ENCODE data around the gene AURKAIP1.

AURKAIP1 gene

DNA sequence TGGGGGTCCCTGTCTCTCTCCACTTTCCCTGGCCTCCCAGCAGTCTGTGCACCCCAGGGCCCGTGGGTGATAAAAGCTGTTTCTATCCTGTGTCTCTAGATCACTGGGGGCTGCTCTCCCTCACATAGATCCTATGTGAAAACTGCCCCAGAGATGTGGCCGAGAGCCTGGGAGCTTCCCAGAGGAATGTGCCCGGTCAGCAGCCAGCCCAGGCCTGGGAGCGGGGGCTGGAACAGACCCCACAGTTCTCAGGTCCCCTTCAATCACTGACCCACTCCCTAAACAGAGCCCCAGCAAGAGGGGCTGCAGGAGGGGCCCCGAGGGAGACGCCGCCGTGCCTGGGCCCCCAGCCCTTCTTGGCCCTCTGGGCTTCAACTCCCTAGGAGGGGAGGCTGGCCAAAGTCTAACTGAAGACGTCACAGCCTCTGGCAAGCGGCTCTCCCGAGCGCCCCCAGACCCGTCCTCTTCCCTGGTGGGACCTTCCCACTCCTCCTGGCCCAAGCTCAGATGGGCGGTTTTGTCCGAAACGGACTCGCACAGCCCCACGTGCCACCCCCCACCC lies 17.1 kb downstream of the AURKAIP1 start:
- Mint-ChIP-seq H3K4me3 (no peak overlapping the region), H3K4me1 (peaks cover 10 to 38% of the 10 kb centered on the region in 2 donors), H3K27ac (no peak overlapping the region), H3K9me3 (no peaks in the 10 kb centered on the region), H3K36me3 (no peaks in the 10 kb centered on the region), H3K27me3 (peaks cover 52 to 72% of the 10 kb centered on the region in 2 donors)
- ATAC-seq (replicated peaks): no peak
- DNase-seq: no peak

DNA sequence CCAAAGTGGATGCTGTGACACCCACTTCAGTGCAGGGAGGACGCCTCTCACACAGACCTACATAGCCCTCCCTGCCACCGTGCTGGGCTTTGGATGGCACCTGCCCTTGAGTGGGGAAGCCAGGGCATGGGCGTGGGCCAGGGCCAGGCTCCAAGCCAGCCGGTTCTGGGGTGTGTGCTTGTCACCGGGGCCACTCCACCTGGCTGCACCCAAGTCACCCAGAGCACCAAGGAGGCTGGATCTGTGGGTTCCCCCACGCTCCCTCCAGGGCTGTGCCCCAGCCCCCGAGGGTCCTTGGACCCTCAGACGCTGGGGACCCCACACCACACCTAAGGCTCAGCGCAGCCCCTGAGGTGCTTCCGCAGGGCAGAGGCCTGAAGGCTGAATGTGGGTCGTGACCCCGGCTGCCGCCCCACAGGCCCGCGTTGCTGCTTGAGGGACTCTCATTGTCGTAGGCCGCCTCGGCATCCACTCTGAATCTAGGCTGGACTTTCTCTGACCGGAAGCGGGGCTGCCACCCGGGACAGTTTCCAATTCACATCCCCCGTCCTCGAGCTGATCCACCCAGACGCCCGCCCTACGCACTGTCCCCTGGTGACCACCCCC lies 18.1 kb downstream of the AURKAIP1 start:
- Mint-ChIP-seq H3K36me3 (peaks cover 1 to 5% of the 10 kb centered on the region in 2 donors), H3K27me3 (peaks cover 57 to 77% of the 10 kb centered on the region in 2 donors), H3K4me3 (no peak overlapping the region), H3K9me3 (no peaks in the 10 kb centered on the region), H3K4me1 (peaks cover 20 to 48% of the 10 kb centered on the region in 2 donors), H3K27ac (peak overlapping the region; percentile 81)
- DNase-seq (no peak), ATAC-seq (replicated peaks) (peak; percentile 19 to 30)

DNA sequence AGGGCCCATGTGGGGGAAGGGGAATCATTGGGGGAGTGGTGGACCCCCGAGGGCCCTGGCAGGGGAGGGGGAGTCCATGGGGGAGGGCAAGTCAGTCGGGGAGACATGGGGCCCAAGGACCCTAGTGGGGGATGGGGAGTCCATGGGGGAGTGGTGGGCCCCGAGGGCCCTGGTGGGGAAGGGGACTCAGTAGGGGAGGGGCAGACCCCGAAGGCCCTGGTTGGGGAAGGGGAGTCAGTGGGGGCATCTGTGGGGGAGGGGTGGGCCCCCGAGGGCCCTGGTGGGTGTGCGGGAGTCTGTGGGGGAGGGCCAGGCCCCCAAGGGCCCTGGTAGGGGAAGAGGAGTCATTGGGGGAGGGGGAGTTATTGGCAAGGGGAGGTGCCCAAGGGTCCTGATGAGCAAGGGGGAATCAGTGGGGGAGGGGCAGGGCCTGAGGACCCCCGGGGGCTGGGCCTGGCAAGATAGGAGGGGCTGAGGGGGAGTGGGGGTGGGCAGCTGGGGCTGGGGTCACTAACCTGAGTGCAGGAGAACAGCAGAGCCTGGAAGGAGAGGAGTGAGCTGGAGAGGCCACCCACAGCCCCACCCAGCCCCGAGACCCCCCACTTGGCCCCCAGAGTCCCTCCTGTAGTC lies 18.7 kb downstream of the AURKAIP1 start:
- H3K4me3 Mint-ChIP-seq: no peak overlapping the region
- no peak overlapping the region for H3K27ac Mint-ChIP-seq
- peaks cover 1 to 5% of the 10 kb centered on the region in 2 donors for H3K36me3 Mint-ChIP-seq
- H3K27me3 Mint-ChIP-seq: peaks cover 57 to 76% of the 10 kb centered on the region in 2 donors
- H3K9me3 Mint-ChIP-seq: no peaks in the 10 kb centered on the region
- peaks cover 20 to 50% of the 10 kb centered on the region in 2 donors for H3K4me1 Mint-ChIP-seq
- DNase-seq (no peak), ATAC-seq (replicated peaks) (no peak)

DNA sequence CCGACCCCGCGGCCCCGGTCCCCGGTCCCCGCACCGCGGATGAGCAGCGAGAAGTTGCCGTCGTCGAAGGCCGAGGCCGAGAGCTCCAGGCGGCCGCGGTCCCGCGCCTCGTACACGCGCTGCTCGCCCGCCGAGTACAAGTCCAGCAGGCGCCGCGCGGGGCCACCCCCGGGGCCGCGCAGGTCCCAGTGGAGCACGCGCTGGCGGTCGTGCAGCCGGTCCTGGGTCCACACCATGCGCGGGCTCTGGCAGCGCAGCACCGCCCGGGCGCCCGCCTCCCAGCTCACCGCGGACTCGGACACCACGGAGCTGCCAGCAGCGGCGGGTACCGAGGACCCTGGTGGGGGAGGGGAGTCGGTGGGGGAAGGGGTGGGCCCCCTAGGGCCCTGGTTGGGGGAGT lies 19.6 kb downstream of the AURKAIP1 start:
- DNase-seq: no peak
- H3K4me1 Mint-ChIP-seq: peaks cover 17 to 50% of the 10 kb centered on the region in 2 donors
- H3K27me3 Mint-ChIP-seq: peaks cover 50 to 68% of the 10 kb centered on the region in 2 donors
- no peak overlapping the region for H3K27ac Mint-ChIP-seq
- H3K9me3 Mint-ChIP-seq: no peaks in the 10 kb centered on the region
- H3K4me3 Mint-ChIP-seq: no peak overlapping the region
- H3K36me3 Mint-ChIP-seq: peaks cover 1 to 5% of the 10 kb centered on the region in 2 donors
- ATAC-seq (replicated peaks): peak; percentile 33 to 38

DNA sequence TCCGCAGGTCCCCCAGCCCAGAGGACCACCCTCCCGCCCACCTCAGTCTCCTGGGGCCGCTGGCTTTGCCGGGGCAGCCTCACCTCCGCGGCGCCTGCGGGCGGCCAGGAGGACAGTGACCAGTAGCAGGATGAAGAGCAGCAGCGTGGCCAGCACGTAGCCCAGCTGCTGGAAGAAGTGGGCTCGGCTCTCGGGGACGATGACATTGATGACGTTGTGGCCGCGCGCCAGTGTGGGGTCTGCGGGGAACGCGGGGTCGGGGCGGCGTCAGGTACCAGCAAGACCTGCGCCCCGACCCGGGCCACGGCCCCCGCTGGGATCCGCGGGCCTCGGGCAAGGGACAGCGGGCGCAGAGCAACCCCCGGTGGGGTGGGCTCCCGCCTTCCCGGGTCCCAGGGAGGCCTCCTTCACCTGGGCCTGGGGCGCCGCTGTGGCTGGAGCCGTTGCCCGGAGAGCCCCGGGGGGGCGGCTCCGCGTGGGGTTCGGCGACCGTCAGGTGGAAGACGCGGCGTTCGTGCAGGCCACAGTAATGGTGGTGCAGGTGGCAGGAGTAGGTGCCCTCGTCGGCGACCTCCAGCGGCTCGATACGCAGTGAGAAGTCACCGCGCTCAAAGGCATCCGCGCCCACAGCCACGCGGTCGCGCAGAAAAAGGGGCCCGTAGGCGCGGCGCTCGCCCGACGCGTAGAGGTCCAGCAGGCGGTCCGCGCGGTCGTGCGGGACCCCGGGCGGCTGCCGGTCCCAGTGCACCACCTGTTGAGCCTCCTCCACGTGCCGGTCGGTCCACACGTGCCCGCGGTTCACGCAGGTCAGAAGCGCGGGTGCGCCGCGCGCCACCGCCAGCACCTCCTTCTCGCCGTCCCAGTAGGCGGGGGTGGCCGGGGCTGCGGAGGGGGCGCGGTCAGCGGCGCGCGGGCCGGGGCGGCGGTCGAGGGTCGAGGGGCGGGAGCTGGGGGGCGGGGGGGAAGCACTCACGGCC lies 20.4 kb downstream of the AURKAIP1 start:
- ATAC-seq (replicated peaks): peak in 1 of 2 donors; percentile 11
- peak overlapping the region; percentile 60 to 63 for H3K4me3 Mint-ChIP-seq

DNA sequence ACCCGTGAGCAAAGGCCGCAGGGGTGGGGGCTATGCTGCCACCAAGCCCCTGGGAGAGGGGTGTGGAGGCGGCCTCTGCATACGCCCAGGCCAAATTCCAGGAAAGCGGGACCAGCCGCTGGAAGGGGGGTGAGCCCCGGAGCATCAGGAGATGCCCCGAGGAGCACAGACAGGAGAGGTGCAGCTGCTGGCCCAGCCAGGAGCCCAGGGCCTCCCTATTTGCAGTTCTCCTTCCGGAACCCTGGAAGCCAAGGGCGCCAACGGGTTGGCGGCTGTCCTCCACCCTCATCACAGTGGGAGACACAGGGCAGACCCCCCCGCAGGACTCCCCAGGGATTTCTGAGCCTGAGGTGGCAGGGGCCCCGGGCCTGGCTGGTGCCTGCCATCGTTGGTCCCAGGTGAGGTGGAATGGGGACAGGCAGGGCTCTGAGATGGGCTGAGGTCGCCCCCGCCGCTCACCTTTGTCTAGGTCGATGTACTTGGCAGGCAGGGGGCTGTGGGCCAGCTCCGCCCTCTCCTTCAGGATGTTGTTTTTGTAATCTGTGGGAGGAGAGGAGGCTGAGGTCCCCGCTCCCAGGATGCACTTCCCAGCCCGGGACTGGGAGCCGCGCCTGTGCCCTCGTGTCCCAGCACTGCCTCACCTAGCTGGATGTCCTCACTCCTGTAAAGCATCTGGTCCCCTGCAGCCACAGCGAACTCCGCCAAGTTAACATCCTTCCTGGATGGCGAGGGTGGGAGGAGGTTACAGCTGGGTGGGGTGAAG lies 21.4 kb downstream of the AURKAIP1 start:
- Mint-ChIP-seq H3K27ac (peak overlapping the region; percentile 31), H3K9me3 (no peaks in the 10 kb centered on the region), H3K4me1 (peaks cover 17 to 40% of the 10 kb centered on the region in 2 donors), H3K27me3 (peaks cover 37 to 52% of the 10 kb centered on the region in 2 donors), H3K4me3 (peak overlapping the region in 1 of 2 donors; percentile 19), H3K36me3 (peaks cover 1 to 5% of the 10 kb centered on the region in 2 donors)
- ATAC-seq (replicated peaks) (no peak), DNase-seq (no peak)

More for the DNA sequence above, 20.4 kb downstream of the AURKAIP1 start:
- Mint-ChIP-seq H3K27me3 (peaks cover 47 to 62% of the 10 kb centered on the region in 2 donors), H3K4me1 (peaks cover 17 to 50% of the 10 kb centered on the region in 2 donors), H3K27ac (peak overlapping the region; percentile 85), H3K9me3 (no peaks in the 10 kb centered on the region), H3K36me3 (peaks cover 1 to 5% of the 10 kb centered on the region in 2 donors)
- DNase-seq: no peak

DNA sequence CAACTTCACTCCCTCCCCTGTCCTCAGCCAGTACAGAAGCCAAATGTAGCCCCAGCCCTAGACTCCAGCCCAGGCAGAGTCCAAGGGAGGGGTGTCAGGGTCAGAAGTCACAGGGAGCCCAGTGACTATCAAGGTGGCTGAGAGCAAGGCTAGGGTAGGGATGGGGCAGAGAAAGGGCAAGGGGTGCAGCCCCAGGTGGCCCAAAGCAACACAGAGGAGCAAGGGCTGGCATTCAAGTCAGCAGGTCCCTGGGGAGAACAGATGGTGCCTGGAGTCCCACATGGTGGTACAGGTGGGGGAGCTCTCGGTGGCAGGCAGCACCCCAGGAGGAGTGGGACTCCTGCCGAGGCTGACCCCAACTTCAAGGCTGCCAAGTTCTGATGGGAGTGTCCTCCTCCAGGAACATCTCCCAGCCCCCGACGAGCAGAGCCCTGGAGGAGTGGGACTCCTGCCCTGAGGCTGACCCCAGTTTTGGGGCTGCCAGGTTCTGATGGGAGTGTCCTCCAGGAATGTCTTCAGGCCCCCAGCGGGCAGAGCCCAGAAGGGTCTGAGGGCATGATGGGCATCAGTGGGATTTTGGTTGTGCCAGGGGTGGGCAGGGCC lies 22.1 kb downstream of the AURKAIP1 start:
- H3K4me3 Mint-ChIP-seq: peak overlapping the region; percentile 10 to 73
- H3K27ac Mint-ChIP-seq: no peak overlapping the region
- peaks cover 17 to 39% of the 10 kb centered on the region in 2 donors for H3K4me1 Mint-ChIP-seq
- peaks cover 1 to 5% of the 10 kb centered on the region in 2 donors for H3K36me3 Mint-ChIP-seq
- no peak for ATAC-seq (replicated peaks)
- no peaks in the 10 kb centered on the region for H3K9me3 Mint-ChIP-seq
- H3K27me3 Mint-ChIP-seq: peaks cover 31 to 45% of the 10 kb centered on the region in 2 donors
- no peak for DNase-seq

DNA sequence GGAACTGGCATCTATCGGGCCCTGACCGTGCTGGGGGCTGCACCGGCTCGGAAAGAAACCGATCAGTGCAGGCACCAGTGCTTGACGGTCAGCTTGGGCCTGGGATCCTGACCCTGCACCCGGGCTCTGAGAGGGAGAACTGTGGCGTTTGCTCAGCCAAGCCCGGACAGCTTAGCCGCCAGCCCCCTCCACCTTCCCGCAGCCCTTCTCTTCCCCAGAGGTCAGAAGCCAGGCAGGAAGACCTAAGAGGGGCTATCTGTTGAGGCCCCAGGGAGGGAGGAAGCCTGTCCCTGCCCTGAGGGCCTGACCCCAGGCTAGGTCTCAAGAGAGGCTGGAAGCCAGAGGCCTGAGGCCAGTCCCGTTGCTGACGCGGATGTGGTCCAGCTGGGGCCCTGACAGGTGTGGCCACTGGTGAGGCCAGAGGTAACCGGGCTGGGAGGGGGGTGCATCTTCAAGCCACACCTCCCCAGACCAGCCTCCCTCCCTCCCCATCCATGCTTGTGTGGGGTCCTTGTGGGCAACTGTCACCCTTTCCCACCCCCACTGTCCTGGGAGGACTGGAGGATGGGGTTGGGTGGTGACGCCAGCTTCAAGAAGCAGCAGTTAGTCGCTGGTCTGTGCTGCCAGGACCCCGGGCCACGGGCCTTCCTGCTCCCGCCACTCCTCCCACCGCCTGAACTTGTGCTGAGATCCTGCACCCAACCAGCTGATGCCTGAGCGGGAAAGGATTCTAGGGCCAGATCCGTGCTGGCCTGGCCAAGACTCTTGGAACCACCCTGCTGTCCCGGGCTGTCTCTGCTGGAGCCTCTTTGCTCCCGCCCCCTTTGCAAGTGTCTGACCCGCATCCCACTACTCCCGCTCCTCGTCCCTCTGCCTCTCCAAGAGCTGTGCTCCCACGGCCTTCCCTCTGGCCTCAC lies 23.2 kb downstream of the AURKAIP1 start:
- Mint-ChIP-seq H3K27me3 (peaks cover 22 to 34% of the 10 kb centered on the region in 2 donors), H3K9me3 (no peaks in the 10 kb centered on the region), H3K4me3 (peak overlapping the region; percentile 73 to 77), H3K27ac (peak overlapping the region; percentile 84), H3K36me3 (peaks cover 1 to 5% of the 10 kb centered on the region in 2 donors), H3K4me1 (peaks cover 23 to 49% of the 10 kb centered on the region in 2 donors)
- ATAC-seq (replicated peaks) (no peak), DNase-seq (no peak)

DNA sequence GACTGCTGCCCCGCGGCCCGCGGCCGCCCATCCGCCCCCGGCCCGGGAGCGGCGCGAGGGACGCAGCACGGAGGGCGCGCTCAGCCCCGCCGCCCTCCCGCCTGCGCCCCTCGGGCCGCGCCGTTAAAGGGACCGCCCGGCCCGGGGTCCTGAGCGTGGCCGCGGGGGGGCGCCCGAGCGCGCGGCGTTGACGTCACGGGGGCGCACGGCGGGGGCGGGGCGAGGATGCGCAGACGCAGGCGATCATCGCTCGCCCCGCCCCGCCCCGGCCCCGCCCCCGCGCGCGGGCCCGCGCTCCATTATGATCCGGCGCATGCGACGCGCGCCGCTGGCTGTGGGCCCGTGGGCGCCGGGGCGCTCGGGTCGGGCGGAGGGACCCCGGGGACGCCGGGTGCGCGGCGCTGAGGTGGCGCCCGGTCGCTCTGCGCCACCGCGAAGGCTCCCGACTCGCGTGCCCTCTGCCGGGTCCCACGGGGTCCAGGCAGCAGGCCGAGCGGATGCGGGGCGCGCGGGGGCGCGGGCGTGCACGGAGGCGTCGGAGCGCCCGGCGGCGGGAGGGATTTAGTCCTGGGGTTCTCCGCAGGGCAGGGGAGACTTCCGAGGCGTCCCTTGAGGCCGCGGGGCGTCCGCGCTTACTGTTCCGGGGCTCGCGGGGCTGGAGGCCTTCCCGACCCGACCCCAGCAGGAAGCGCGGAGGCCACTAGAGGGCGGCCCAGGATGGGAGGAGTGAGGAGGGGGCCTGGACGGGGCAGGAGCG lies 25.6 kb downstream of the AURKAIP1 start, which contains the start of gene DVL1:
Gene DVL1 (minus strand): TSS at position 163 of the 757 bp plus-strand sequence. CDS start 353 bp downstream, outside the sequence.
- Mint-ChIP-seq H3K36me3 (peaks cover 1 to 5% of the 10 kb centered on the region in 2 donors), H3K27ac (peak within 1 kb of the TSS; percentile 79), H3K4me1 (peaks cover 26 to 54% of the 10 kb centered on the region in 2 donors), H3K9me3 (no peaks in the 10 kb centered on the region), H3K27me3 (peaks cover 22 to 26% of the 10 kb centered on the region in 2 donors), H3K4me3 (peak within 1 kb of the TSS; percentile 82 to 84)
- peak; percentile 64 for DNase-seq
- ATAC-seq (replicated peaks): peak; percentile 86 to 87

DNA sequence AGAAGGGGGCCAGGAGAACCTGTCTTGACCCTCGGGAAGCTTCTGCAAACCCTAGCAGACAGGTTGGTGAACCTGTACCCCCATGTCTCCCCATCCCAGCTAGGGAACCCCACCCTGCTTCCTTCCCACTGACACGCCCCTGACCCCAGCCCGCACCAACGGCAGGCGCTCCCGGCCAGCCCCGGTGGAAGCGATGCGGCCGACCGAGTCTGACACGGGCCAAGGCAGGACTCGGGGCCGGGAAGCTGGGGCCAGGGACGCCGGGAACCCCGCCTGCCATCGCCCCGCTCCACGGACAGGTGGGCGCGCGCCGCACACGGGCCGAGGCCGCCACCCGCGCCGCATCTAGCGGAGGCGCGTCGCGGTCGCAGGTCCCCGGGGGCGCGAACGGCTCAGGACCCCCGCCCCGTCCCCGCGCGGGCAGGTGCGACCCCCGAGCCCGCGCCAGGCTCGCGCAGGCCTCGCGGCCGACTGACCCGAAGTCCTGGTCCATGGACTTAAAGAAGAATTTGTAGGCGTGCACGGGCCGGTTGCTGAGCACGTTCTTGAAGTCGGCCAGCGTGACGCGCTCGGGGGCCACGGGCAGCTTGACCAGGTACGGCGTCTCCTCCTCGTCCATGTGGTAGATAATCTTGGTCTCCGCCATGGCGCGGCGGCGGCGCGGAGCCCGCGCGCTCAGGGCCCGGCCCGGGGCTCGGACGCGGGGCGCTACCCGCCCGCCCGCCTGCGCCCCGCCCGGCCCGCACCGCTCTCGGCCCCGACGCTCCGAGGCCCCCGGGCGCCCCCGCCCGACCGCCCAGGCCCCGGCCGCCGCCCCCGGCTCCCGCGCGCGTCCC lies 26.4 kb downstream of the AURKAIP1 start:
- Mint-ChIP-seq H3K4me3 (peak overlapping the region; percentile 82 to 84), H3K4me1 (peaks cover 24 to 52% of the 10 kb centered on the region in 2 donors), H3K9me3 (no peaks in the 10 kb centered on the region), H3K27ac (peak overlapping the region; percentile 79), H3K36me3 (peaks cover 1 to 5% of the 10 kb centered on the region in 2 donors), H3K27me3 (peaks cover 16 to 18% of the 10 kb centered on the region in 2 donors)
- DNase-seq (no peak), ATAC-seq (replicated peaks) (peak; percentile 48 to 51)

Measured in stimulated activated naive B cell treated with anti-CD40 and anti-IgM and Interleukin-4, amounts not matched to agents 10 μg/mL and 1 μg/mL and 100 μg/mL, for 72 hours (primary cell).